H9 (cell line): ENCODE measurements around the gene CFAP410. TPM values are rescaled to one million over a fixed set of nuclear protein-coding genes. Genes with fewer than 3 reads are reported as not detected.
"Not testable (repeated sequence)": the region's sequence is repeated elsewhere in the genome, so short reads cannot be mapped to it uniquely, and the experiment has no call there.

Source experiments
- DNase-seq: peaks from one replicate; pipeline ENCODE4 v3.0.0-alpha.2; 2017
- H2AFZ ChIP-seq: one replicate; pipeline ENCODE4 v1.6.1; 2013; ENCODE audit warnings: mild to moderate bottlenecking, low read length, control low read depth, moderate library complexity
- H2AK5ac ChIP-seq: 2 replicates; pipeline ENCODE4 v1.6.1; 2013; ENCODE audit warnings: low read length, control low read depth, mixed read lengths; ENCODE audit not compliant: insufficient read length
- H2BK120ac ChIP-seq: one replicate; pipeline ENCODE4 v1.6.1; 2013; ENCODE audit warnings: low read depth, mild to moderate bottlenecking, low read length, control low read depth, inconsistent platforms; ENCODE audit not compliant: poor library complexity, severe bottlenecking
- H2BK12ac ChIP-seq: 2 replicates; pipeline ENCODE4 v1.6.1; 2013; ENCODE audit warnings: low read length, control low read depth, mixed read lengths, low read depth; ENCODE audit not compliant: insufficient read length
- H2BK15ac ChIP-seq: 2 replicates; pipeline ENCODE4 v1.6.1; 2013; ENCODE audit warnings: low read depth, low read length, control low read depth
- H2BK20ac ChIP-seq: one replicate; pipeline ENCODE4 v1.6.1; 2013; ENCODE audit warnings: low read depth, mild to moderate bottlenecking, low read length, control low read depth, inconsistent platforms; ENCODE audit not compliant: poor library complexity, severe bottlenecking
- H2BK5ac ChIP-seq: 2 replicates; pipeline ENCODE4 v1.6.1; 2013; ENCODE audit warnings: low read length, control low read depth, mixed read lengths; ENCODE audit not compliant: insufficient read length
- H3K14ac ChIP-seq: 2 replicates; pipeline ENCODE4 v1.6.1; 2013; ENCODE audit warnings: low read length, control low read depth; ENCODE audit not compliant: insufficient read depth
- H3K18ac ChIP-seq: 2 replicates; pipeline ENCODE4 v1.6.1; 2013; ENCODE audit warnings: low read depth, mild to moderate bottlenecking, mixed read lengths, low read length, control low read depth; ENCODE audit not compliant: insufficient read length
- H3K23ac ChIP-seq: 2 replicates; pipeline ENCODE4 v1.6.1; 2013; ENCODE audit warnings: low read length, control low read depth, mixed read lengths, low read depth; ENCODE audit not compliant: insufficient read length
- H3K23me2 ChIP-seq: 2 replicates; pipeline ENCODE4 v1.6.1; 2013; ENCODE audit warnings: low read depth, mild to moderate bottlenecking, mixed read lengths, low read length, control low read depth; ENCODE audit not compliant: insufficient read length, poor library complexity, severe bottlenecking
- H3K27ac ChIP-seq: 2 replicates; pipeline ENCODE4 v1.5.1; 2013; ENCODE audit warnings: low read length, control low read depth, mixed read lengths, low read depth; ENCODE audit not compliant: insufficient read length
- H3K27me3 ChIP-seq: 2 replicates; pipeline ENCODE4 v1.6.1; 2013; ENCODE audit warnings: low read length, control low read depth, inconsistent platforms; ENCODE audit not compliant: insufficient read depth
- H3K4ac ChIP-seq: 2 replicates; pipeline ENCODE4 v1.6.1; 2013; ENCODE audit warnings: low read depth, mild to moderate bottlenecking, control low read depth, inconsistent platforms, low read length, moderate library complexity
- H3K4me1 ChIP-seq: 2 replicates; pipeline ENCODE4 v1.6.1; 2013; ENCODE audit warnings: low read length, control low read depth, inconsistent platforms; ENCODE audit not compliant: insufficient read depth
- H3K4me2 ChIP-seq: 2 replicates; pipeline ENCODE4 v1.6.1; 2013; ENCODE audit warnings: low read length, control low read depth, mixed read lengths; ENCODE audit not compliant: insufficient read length, insufficient read depth
- H3K56ac ChIP-seq: 2 replicates; pipeline ENCODE4 v1.6.1; 2013; ENCODE audit warnings: low read depth, mild to moderate bottlenecking, mixed read lengths, low read length, control low read depth; ENCODE audit not compliant: insufficient read length
- H3K79me1 ChIP-seq: 2 replicates; pipeline ENCODE4 v1.6.1; 2013; ENCODE audit warnings: low read depth, mild to moderate bottlenecking, moderate library complexity, low read length, control low read depth, inconsistent platforms; ENCODE audit not compliant: insufficient read depth, poor library complexity, severe bottlenecking
- H3K79me2 ChIP-seq: 2 replicates; pipeline ENCODE4 v1.6.1; 2013; ENCODE audit warnings: low read length, control low read depth, inconsistent platforms; ENCODE audit not compliant: insufficient read depth
- H3K9ac ChIP-seq: 2 replicates; pipeline ENCODE4 v1.6.1; 2013; ENCODE audit warnings: low read length, control low read depth, mixed read lengths; ENCODE audit not compliant: insufficient read length; ENCODE audit errors: extremely low read depth
- H3K9me3 ChIP-seq: one replicate; pipeline ENCODE4 v1.6.1; 2013; ENCODE audit warnings: low read depth, low read length, inconsistent platforms; ENCODE audit not compliant: control insufficient read depth
- H3T11ph ChIP-seq: one replicate; pipeline ENCODE4 v1.6.1; 2013; ENCODE audit warnings: mild to moderate bottlenecking, low read length, control low read depth, inconsistent platforms
- H4K20me1 ChIP-seq: one replicate; pipeline ENCODE4 v1.6.1; 2013; ENCODE audit not compliant: control insufficient read depth, insufficient read length, insufficient read depth
- H4K5ac ChIP-seq: 2 replicates; pipeline ENCODE4 v1.6.1; 2013; ENCODE audit warnings: low read depth, mild to moderate bottlenecking, mixed read lengths, low read length, control low read depth; ENCODE audit not compliant: insufficient read length
- H4K8ac ChIP-seq: replicated peaks from 2 replicates; pipeline ENCODE4 v1.6.1; 2013; ENCODE audit warnings: low read length, control low read depth, mixed read lengths, low read depth; ENCODE audit not compliant: insufficient read length
- H4K91ac ChIP-seq: 2 replicates; pipeline ENCODE4 v1.6.1; 2013; ENCODE audit warnings: low read depth, mild to moderate bottlenecking, moderate library complexity, mixed read lengths, low read length, control low read depth; ENCODE audit not compliant: insufficient read length
- H3K27ac Mint-ChIP-seq, 3 experiments: 2 replicates in 2 of 3; 3 replicates in 1 of 3; pipeline ENCODE4 v1.8.0; 2020 to 2021; ENCODE audit warnings: mixed read lengths in 3 of 3, mild to moderate bottlenecking in 1 of 3, moderate library complexity in 1 of 3
- H3K27me3 Mint-ChIP-seq: 2 replicates; pipeline ENCODE4 v1.8.0; 2021; ENCODE audit warnings: low read depth, mild to moderate bottlenecking, moderate library complexity, mixed read lengths
- H3K36me3 Mint-ChIP-seq, 3 experiments: 2 replicates in 2 of 3; 3 replicates in 1 of 3; pipeline ENCODE4 v1.8.0; 2020 to 2021; ENCODE audit warnings: low read depth in 3 of 3, mixed read lengths in 3 of 3; ENCODE audit not compliant: insufficient read depth in 1 of 3
- H3K4me1 Mint-ChIP-seq, 2 experiments: 2 replicates each; pipeline ENCODE4 v1.8.0; 2020; ENCODE audit warnings: mixed read lengths in 2 of 2
- H3K4me3 Mint-ChIP-seq, 2 experiments: 2 replicates in 1 of 2; 3 replicates in 1 of 2; pipeline ENCODE4 v1.8.0; 2020 to 2021; ENCODE audit warnings: mild to moderate bottlenecking in 2 of 2, mixed read lengths in 2 of 2, moderate library complexity in 1 of 2
- H3K9me3 Mint-ChIP-seq, 2 experiments: 2 replicates in 1 of 2; 3 replicates in 1 of 2; pipeline ENCODE4 v1.8.0; 2020; ENCODE audit warnings: mild to moderate bottlenecking in 2 of 2, mixed read lengths in 2 of 2, moderate library complexity in 1 of 2
- WGBS: extraction: QIAGEN DNeasy Blood & Tissue Kit; methylation state at CpG from one replicate; pipeline ENCODE4 v1.1.7; 2013; ENCODE audit warnings: missing lambda C conversion rate, low lambda C conversion rate, mixed read lengths; ENCODE audit not compliant: insufficient read length; ENCODE audit errors: extremely low coverage; 5-methylcytosine and 5-hydroxymethylcytosine counted together
- total RNA-seq: library from RNA; stranded (reverse); gene quantifications from 2 replicates; pipeline ENCODE4 v1.2.1, GENCODE V29; 2021
- TF ChIP-seq, protein P1 (sequence below): fragments of 200-600 bp; sonication (generic); conservative IDR thresholded peaks from 3 replicates; pipeline ENCODE4 v1.8.0; 2021; ENCODE audit warnings: antibody characterized with exemption, mild to moderate bottlenecking

CFAP410 gene
- total RNA-seq, 1 experiment from 2014 or later = 17.0 TPM

DNA sequence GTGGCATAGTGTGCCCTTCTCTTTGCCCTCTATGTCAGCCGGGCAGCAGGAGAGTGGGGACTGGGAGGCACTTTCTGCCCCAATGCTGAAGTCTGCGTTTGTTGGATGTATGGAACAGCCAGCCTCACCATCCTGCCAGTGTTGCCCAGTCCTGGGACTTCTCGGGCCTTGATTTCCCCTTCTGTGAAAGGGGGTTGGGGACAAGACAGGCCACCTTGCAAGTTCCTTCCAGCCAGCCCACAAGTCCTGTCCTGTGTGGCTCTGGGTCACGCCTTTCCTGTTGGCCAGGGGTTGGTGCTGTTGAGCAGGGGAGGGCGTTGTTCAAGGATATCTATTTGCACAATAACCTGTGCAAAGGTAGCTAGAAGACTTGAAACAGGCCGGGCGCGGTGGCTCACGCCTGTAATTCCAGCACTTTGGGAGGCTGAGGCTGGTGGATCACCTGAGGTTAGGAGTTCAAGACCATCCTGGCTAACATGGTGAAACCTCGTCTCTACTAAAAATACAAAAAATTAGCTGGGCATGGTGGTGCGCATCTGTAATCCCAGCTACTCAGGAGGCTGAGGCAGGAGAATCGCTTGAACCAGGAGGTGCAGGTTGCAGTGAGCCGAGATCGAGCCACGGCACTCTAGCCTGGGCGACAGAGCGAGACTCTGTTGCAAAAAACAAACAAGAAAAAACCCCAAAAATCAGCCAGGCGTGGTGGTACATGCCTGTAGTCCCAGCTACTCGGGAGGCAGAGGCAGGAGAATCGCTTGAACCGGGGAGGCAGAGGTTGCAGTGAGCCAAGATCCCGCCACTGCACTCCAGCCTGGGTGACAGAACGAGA is 36.4 kb downstream of the CFAP410 start:
- not testable (repeated sequence) for H2BK5ac ChIP-seq, H3K23ac ChIP-seq, H3K27me3 Mint-ChIP-seq, H2BK120ac ChIP-seq, H4K8ac ChIP-seq, H3K4me2 ChIP-seq, H3K27me3 ChIP-seq, H2BK20ac ChIP-seq, H2BK12ac ChIP-seq, H3K79me1 ChIP-seq, H4K91ac ChIP-seq, H3K9ac ChIP-seq, H3K56ac ChIP-seq, H3K79me2 ChIP-seq, H3K18ac ChIP-seq, H3K4me1 ChIP-seq, H3K23me2 ChIP-seq, H2BK15ac ChIP-seq, H3K27ac ChIP-seq, H2AK5ac ChIP-seq, H3K14ac ChIP-seq, H3K9me3 ChIP-seq, H3K4ac ChIP-seq, H4K5ac ChIP-seq, H4K20me1 ChIP-seq, H3K9me3 Mint-ChIP-seq, H2AFZ ChIP-seq, H3T11ph ChIP-seq
- TF ChIP-seq, protein P1, sequence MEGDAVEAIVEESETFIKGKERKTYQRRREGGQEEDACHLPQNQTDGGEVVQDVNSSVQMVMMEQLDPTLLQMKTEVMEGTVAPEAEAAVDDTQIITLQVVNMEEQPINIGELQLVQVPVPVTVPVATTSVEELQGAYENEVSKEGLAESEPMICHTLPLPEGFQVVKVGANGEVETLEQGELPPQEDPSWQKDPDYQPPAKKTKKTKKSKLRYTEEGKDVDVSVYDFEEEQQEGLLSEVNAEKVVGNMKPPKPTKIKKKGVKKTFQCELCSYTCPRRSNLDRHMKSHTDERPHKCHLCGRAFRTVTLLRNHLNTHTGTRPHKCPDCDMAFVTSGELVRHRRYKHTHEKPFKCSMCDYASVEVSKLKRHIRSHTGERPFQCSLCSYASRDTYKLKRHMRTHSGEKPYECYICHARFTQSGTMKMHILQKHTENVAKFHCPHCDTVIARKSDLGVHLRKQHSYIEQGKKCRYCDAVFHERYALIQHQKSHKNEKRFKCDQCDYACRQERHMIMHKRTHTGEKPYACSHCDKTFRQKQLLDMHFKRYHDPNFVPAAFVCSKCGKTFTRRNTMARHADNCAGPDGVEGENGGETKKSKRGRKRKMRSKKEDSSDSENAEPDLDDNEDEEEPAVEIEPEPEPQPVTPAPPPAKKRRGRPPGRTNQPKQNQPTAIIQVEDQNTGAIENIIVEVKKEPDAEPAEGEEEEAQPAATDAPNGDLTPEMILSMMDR = peak; percentile 44
- Mint-ChIP-seq H3K4me3 (peak overlapping the region in 1 of 2 experiments; percentile 55; a peak in 2 of 5 replicates), H3K36me3 (peaks cover 2 to 12% (median 8%) of the 10 kb centered on the region in 3 experiments; a peak in 6 of 7 replicates), H3K4me1 (peaks cover 18 to 35% of the 10 kb centered on the region in 2 experiments), H3K27ac (peak overlapping the region in 1 of 3 experiments; percentile 31; a peak in 1 of 7 replicates)
- WGBS = no CpG with 5 or more reads among the region's 23 CpGs
- DNase-seq = peak; percentile 60
